ENCODE data around the gene SLN.

SLN gene

GRCh38 chr11:107683807-107684206, 28.0 kb downstream of the SLN start:
- TF ChIP-seq POLR2A (IDR thresholded peaks at IDR 0.05; ENCODE audit: low read depth, low read length): no peak
- FAIRE-seq (peak; percentile 6), DNase-seq (ENCODE audit: insufficient read length, low spot score) (no peak)

- no peak for FAIRE-seq
Observed at GRCh38 chr11:107683061-107683460, 28.8 kb downstream of the SLN start.

GRCh38 chr11:107682572-107682971, 29.3 kb downstream of the SLN start:
- no peak for DNase-seq (ENCODE audit: insufficient read length, low spot score)
- TF ChIP-seq POLR2A (IDR thresholded peaks at IDR 0.05; ENCODE audit: low read depth, low read length): no peak
- FAIRE-seq: no peak

More at GRCh38 chr11:107683061-107683460, 28.8 kb downstream of the SLN start:
- TF ChIP-seq POLR2A (IDR thresholded peaks at IDR 0.05; ENCODE audit: low read depth, low read length): no peak
- no peak for DNase-seq (ENCODE audit: insufficient read length, low spot score)

- DNase-seq (ENCODE audit: insufficient read length, low spot score): no peak
- no peak for FAIRE-seq
- TF ChIP-seq POLR2A (IDR thresholded peaks at IDR 0.05; ENCODE audit: low read depth, low read length): no peak
Observed at GRCh38 chr11:107682171-107682570, 29.7 kb downstream of the SLN start.

- TF ChIP-seq POLR2A (IDR thresholded peaks at IDR 0.05; ENCODE audit: low read depth, low read length): no peak
- DNase-seq (ENCODE audit: insufficient read length, low spot score): no peak
- no peak for FAIRE-seq
Observed at GRCh38 chr11:107679255-107680024, 32.4 kb downstream of the SLN start.

- FAIRE-seq (no peak), DNase-seq (ENCODE audit: insufficient read length, low spot score) (no peak)
- no peak for TF ChIP-seq POLR2A (IDR thresholded peaks at IDR 0.05; ENCODE audit: low read depth, low read length)
Observed at GRCh38 chr11:107678632-107678971, 33.3 kb downstream of the SLN start.

- DNase-seq (ENCODE audit: insufficient read length, low spot score) (no peak), FAIRE-seq (no peak)
Observed at GRCh38 chr11:107677924-107678631, 33.8 kb downstream of the SLN start.

GRCh38 chr11:107676336-107677057, 35.4 kb downstream of the SLN start:
- FAIRE-seq: no peak
- TF ChIP-seq POLR2A (IDR thresholded peaks at IDR 0.05; ENCODE audit: low read depth, low read length): no peak
- DNase-seq (ENCODE audit: insufficient read length, low spot score): no peak

More at GRCh38 chr11:107677924-107678631, 33.8 kb downstream of the SLN start:
- TF ChIP-seq POLR2A (IDR thresholded peaks at IDR 0.05; ENCODE audit: low read depth, low read length): no peak

- FAIRE-seq: no peak
- TF ChIP-seq POLR2A (IDR thresholded peaks at IDR 0.05; ENCODE audit: low read depth, low read length): no peak
Observed at GRCh38 chr11:107675902-107676301, 36.0 kb downstream of the SLN start.

GRCh38 chr11:107669893-107670601, 41.8 kb downstream of the SLN start:
- no peak for DNase-seq (ENCODE audit: insufficient read length, low spot score)

More at GRCh38 chr11:107675902-107676301, 36.0 kb downstream of the SLN start:
- DNase-seq (ENCODE audit: insufficient read length, low spot score): no peak

GRCh38 chr11:107669191-107669740, 42.6 kb downstream of the SLN start:
- no peak for TF ChIP-seq POLR2A (IDR thresholded peaks at IDR 0.05; ENCODE audit: low read depth, low read length)
- FAIRE-seq: no peak
- DNase-seq (ENCODE audit: insufficient read length, low spot score): no peak

More at GRCh38 chr11:107669893-107670601, 41.8 kb downstream of the SLN start:
- TF ChIP-seq POLR2A (IDR thresholded peaks at IDR 0.05; ENCODE audit: low read depth, low read length): no peak
- no peak for FAIRE-seq

GRCh38 chr11:107666911-107667613, 44.8 kb downstream of the SLN start:
- FAIRE-seq (no peak), DNase-seq (ENCODE audit: insufficient read length, low spot score) (no peak)
- no peak for TF ChIP-seq POLR2A (IDR thresholded peaks at IDR 0.05; ENCODE audit: low read depth, low read length)

GRCh38 chr11:107665018-107665417, 46.8 kb downstream of the SLN start:
- DNase-seq (ENCODE audit: insufficient read length, low spot score): no peak
- no peak for FAIRE-seq
- no peak for TF ChIP-seq POLR2A (IDR thresholded peaks at IDR 0.05; ENCODE audit: low read depth, low read length)
